Keratinocyte (primary cell): ENCODE data around the gene P3H2. TPM values are rescaled to one million over a fixed set of nuclear protein-coding genes. Genes with fewer than 3 reads are reported as not detected.

ENCODE experiments used
- DNase-seq: peaks from one replicate; pipeline ENCODE4 v3.0.0-alpha.2; 2011; ENCODE audit warnings: low read depth, missing footprints, low spot score
- FAIRE-seq: peaks from 2 replicates; lab custom pipeline; 2011; peaks lifted over from hg19 to GRCh38; lab: Jason Lieb, UNC
- H2AFZ ChIP-seq: 2 replicates; pipeline ENCODE4 v1.6.0; 2012; ENCODE audit warnings: low read length, control low read depth, inconsistent platforms; ENCODE audit not compliant: control insufficient read depth
- H3K27ac ChIP-seq: 2 replicates; pipeline ENCODE4 v1.5.1; 2011; ENCODE audit warnings: low read length; ENCODE audit not compliant: control insufficient read depth, insufficient read depth
- H3K27me3 ChIP-seq: 3 replicates; pipeline ENCODE4 v1.6.0; 2011; ENCODE audit warnings: low read length; ENCODE audit not compliant: control insufficient read depth, insufficient read depth; ENCODE audit errors: extremely low read depth
- H3K36me3 ChIP-seq, 2 experiments: 2 replicates in 1 of 2; 3 replicates in 1 of 2; pipeline ENCODE4 v1.5.1; 2011; ENCODE audit warnings: low read length in 2 of 2, mild to moderate bottlenecking in 1 of 2; ENCODE audit not compliant: control insufficient read depth in 2 of 2, insufficient read depth in 2 of 2; ENCODE audit errors: extremely low read depth in 1 of 2
- H3K4me1 ChIP-seq: 3 replicates; pipeline ENCODE4 v1.5.1; 2011; ENCODE audit warnings: low read length; ENCODE audit not compliant: control insufficient read depth, insufficient read depth; ENCODE audit errors: extremely low read depth
- H3K4me2 ChIP-seq: 3 replicates; pipeline ENCODE4 v1.6.0; 2011; ENCODE audit warnings: low read depth, low read length; ENCODE audit not compliant: control insufficient read depth, insufficient read depth; ENCODE audit errors: extremely low read depth
- H3K4me3 ChIP-seq, 3 experiments: fragments of 200-600 bp in 1 of 3; sonication (generic) in 1 of 3; 2 replicates in 2 of 3; 3 replicates in 1 of 3; pipeline ENCODE4 v1.5.1; 2011 to 2016; ENCODE audit warnings: low read length in 3 of 3, mild to moderate bottlenecking in 3 of 3, control low read depth in 2 of 3, inconsistent platforms in 1 of 3, low read depth in 1 of 3, mixed read lengths in 1 of 3, mixed run types in 1 of 3, moderate library complexity in 1 of 3; ENCODE audit not compliant: control insufficient read depth in 2 of 3, insufficient read depth in 2 of 3; ENCODE audit errors: extremely low read depth in 1 of 3
- H3K79me2 ChIP-seq: 2 replicates; pipeline ENCODE4 v1.6.0; 2012; ENCODE audit warnings: low read length; ENCODE audit not compliant: control insufficient read depth, insufficient read depth
- H3K9ac ChIP-seq: 3 replicates; pipeline ENCODE4 v1.6.0; 2011; ENCODE audit warnings: low read length; ENCODE audit not compliant: control insufficient read depth, insufficient read depth; ENCODE audit errors: extremely low read depth
- H3K9me1 ChIP-seq: 3 replicates; pipeline ENCODE4 v1.6.0; 2011; ENCODE audit warnings: low read length; ENCODE audit not compliant: control insufficient read depth, insufficient read depth; ENCODE audit errors: extremely low read depth
- H3K9me3 ChIP-seq: 2 replicates; pipeline ENCODE4 v1.5.1; 2012; ENCODE audit warnings: low read depth, low read length; ENCODE audit not compliant: control insufficient read depth
- H4K20me1 ChIP-seq: 3 replicates; pipeline ENCODE4 v1.6.0; 2011; ENCODE audit warnings: low read length; ENCODE audit not compliant: control insufficient read depth, insufficient read depth; ENCODE audit errors: extremely low read depth
- EZH2 ChIP-seq: IDR thresholded peaks from one replicate; pipeline ENCODE4 v1.6.1; 2012; ENCODE audit warnings: inconsistent platforms, mild to moderate bottlenecking, low read length, moderate library complexity
- dilution Hi-C: fragments of 300-500 bp; cut with MboI; formaldehyde crosslinking; loops from one replicate; pipeline ENCODE4 v1.7.0; 2020; ENCODE audit warnings: low sequenced_read_pairs; ENCODE audit not compliant: extremely low pct_ligation_motif_present
- polyA plus RNA-seq, 5 experiments: library from polyadenylated mRNA; depleted of rRNA in 3 of 5; stranded (reverse) in 3 of 5; stranded (forward) in 1 of 5; unstranded in 1 of 5; fragments of >200 nt; gene quantifications; 1 replicate in 1 of 5; 2 replicates in 3 of 5; 3 replicates in 1 of 5; pipeline versions ENCODE4 v1.2.1 to v1.2.3, GENCODE V29; 2011 to 2012; ENCODE audit warnings: missing spikeins in 2 of 5, low read depth in 1 of 5, low replicate concordance in 1 of 5
- TF ChIP-seq, protein P1 (sequence below), 3 experiments: IDR thresholded peaks in 1 of 3; conservative IDR thresholded peaks in 1 of 3; optimal IDR thresholded peaks in 1 of 3; 2 replicates in 2 of 3; 3 replicates in 1 of 3; pipeline versions ENCODE3 to v1.5.1; 2011; ENCODE audit warnings: low read length in 3 of 3, mild to moderate bottlenecking in 3 of 3, moderate library complexity in 2 of 3, control low read depth in 1 of 3, inconsistent platforms in 1 of 3; ENCODE audit not compliant: insufficient read depth in 2 of 3; ENCODE audit errors: extremely low read depth in 1 of 3

Gene P3H2
- polyA plus RNA-seq, 1 donor (not counting 4 experiments of a cell fraction or from before 2014, with no cell fraction given), result 115 TPM

DNA sequence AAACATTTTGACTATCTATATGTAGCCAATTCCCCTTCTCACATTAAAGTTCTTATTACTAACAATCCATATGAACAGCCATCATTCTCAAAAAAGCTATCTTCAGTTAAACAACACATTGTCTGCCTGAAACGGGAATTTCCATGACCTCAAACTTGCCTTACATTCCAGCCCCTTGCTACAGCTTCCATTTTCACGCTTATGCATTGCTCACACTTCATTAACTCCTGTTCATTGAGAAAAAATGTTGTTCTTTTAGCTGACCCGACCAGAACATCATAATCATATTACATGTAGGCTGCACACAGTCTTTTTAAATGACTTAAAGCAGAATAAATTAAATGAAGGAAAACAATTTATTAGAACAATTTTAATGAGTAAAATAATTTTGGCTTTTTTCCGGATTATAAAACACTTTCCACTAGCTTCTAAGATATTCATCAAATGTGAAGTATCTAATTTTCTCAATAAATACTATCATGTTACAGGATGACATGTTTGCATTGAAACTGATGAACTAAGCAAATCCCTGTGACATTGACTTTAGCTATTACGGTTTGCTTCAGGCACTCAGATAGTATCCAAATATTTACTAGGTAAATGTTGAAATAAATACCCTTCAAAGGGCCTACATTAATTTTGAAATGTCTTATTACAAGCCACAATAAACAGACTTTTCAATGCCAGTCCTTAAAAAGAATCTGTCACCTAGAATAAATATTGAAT lies 49.9 kb downstream of the P3H2 start:
- H3K79me2 ChIP-seq, result peaks cover 68% of the 10 kb centered on the region
- no peak overlapping the region for H3K4me2 ChIP-seq
- dilution Hi-C loops, result no loop called here
- no peak overlapping the region for H2AFZ ChIP-seq
- no peak overlapping the region for H3K4me3 ChIP-seq
- no peaks in the 10 kb centered on the region for H3K27me3 ChIP-seq
- H3K9ac ChIP-seq, result no peak overlapping the region
- H3K9me3 ChIP-seq, result no peaks in the 10 kb centered on the region
- H3K4me1 ChIP-seq, result peaks cover 3% of the 10 kb centered on the region
- no peak for TF ChIP-seq EZH2
- TF ChIP-seq, protein P1, sequence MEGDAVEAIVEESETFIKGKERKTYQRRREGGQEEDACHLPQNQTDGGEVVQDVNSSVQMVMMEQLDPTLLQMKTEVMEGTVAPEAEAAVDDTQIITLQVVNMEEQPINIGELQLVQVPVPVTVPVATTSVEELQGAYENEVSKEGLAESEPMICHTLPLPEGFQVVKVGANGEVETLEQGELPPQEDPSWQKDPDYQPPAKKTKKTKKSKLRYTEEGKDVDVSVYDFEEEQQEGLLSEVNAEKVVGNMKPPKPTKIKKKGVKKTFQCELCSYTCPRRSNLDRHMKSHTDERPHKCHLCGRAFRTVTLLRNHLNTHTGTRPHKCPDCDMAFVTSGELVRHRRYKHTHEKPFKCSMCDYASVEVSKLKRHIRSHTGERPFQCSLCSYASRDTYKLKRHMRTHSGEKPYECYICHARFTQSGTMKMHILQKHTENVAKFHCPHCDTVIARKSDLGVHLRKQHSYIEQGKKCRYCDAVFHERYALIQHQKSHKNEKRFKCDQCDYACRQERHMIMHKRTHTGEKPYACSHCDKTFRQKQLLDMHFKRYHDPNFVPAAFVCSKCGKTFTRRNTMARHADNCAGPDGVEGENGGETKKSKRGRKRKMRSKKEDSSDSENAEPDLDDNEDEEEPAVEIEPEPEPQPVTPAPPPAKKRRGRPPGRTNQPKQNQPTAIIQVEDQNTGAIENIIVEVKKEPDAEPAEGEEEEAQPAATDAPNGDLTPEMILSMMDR (optimal IDR thresholded peaks at IDR 0.05 in 1 of 3, IDR thresholded peaks at IDR 0.05 in 1 of 3, conservative IDR thresholded peaks at IDR 0.05 in 1 of 3; ENCODE audit: extremely low read depth in 1 of 3, insufficient read depth in 2 of 3, low read length in 3 of 3), result no peak
- H3K27ac ChIP-seq, result no peak overlapping the region
- DNase-seq (no peak), FAIRE-seq (no peak)
- H4K20me1 ChIP-seq, result no peaks in the 10 kb centered on the region
- H3K36me3 ChIP-seq, result peaks cover 0 to 2% of the 10 kb centered on the region in 2 experiments
- H3K9me1 ChIP-seq, result no peaks in the 10 kb centered on the region

DNA sequence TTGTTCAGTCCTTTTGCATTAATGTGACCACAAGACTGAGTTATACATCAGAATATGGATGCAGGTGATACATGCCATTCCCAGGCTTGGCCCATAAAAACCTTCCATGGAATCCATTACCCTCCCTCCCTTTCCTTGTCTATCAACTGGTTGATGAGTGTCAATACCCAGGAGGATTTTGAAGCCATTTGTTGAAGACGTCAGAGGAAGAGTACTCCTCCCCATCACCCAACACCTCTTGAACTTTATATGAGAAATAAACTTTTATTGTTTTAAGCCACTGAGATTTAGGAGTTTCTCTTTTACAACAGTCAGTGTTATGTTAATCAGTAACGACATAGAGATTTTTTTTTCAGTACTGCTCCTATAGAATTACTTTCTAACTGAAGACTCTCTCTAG lies 55.5 kb downstream of the P3H2 start:
- dilution Hi-C loops, result no loop called here
- Histone ChIP-seq H3K4me2 (no peak overlapping the region), H2AFZ (no peak overlapping the region), H3K79me2 (peaks cover 50% of the 10 kb centered on the region), H3K36me3 (peaks cover 0 to under 1% of the 10 kb centered on the region in 2 experiments), H3K4me1 (peaks cover 18% of the 10 kb centered on the region), H3K9ac (no peak overlapping the region), H3K9me1 (no peaks in the 10 kb centered on the region), H3K27me3 (no peaks in the 10 kb centered on the region), H3K27ac (no peak overlapping the region), H3K9me3 (no peaks in the 10 kb centered on the region), H4K20me1 (no peaks in the 10 kb centered on the region), H3K4me3 (no peak overlapping the region)
- FAIRE-seq (peak; percentile 23), DNase-seq (no peak)
- TF ChIP-seq, protein P1 (optimal IDR thresholded peaks at IDR 0.05 in 1 of 3, IDR thresholded peaks at IDR 0.05 in 1 of 3, conservative IDR thresholded peaks at IDR 0.05 in 1 of 3; ENCODE audit: extremely low read depth in 1 of 3, insufficient read depth in 2 of 3, low read length in 3 of 3), result no peak
- TF ChIP-seq EZH2, result no peak
